IMR-90 (cell line): ENCODE data around the gene MS4A4E. TPM values are rescaled to one million over a fixed set of nuclear protein-coding genes. Genes with fewer than 3 reads are reported as not detected.

Experiments used
- ATAC-seq: fragments of 200-7000 bp; cut with Tn5 transposase; 2 replicates; pipeline ENCODE4 v1.9.1; 2020; ENCODE audit warnings: low read depth, mild to moderate bottlenecking, moderate library complexity
- BruUV-seq: library from RNA; stranded (reverse); fragments of 400-500 nt; replicated peaks from 2 replicates; lab custom pipeline; 2021; lab: Mats Ljungman, UMichigan
- CTCF ChIA-PET: fragments of 300-600 bp; formaldehyde crosslinking; extraction: SDS; loops from one replicate; lab custom pipeline; 2021; ENCODE audit warnings: antibody characterized with exemption; lab: Yijun Ruan, JAX
- POLR2A ChIA-PET: fragments of 300-600 bp; sonication (Branson Sonifier 250); formaldehyde crosslinking; loops from one replicate; lab custom pipeline; 2022; ENCODE audit warnings: antibody characterized with exemption; ENCODE audit not compliant: unreplicated experiment; lab: Charles Lee
- DNase-seq: peaks from one replicate; pipeline ENCODE4 v3.0.0; 2013
- H2AFZ ChIP-seq: replicated peaks from 2 replicates; pipeline ENCODE3; 2013; ENCODE audit warnings: low read length, mild to moderate bottlenecking; ENCODE audit not compliant: poor library complexity
- H2AK5ac ChIP-seq: 2 replicates; pipeline ENCODE4 v1.6.1; 2013; ENCODE audit warnings: low read depth, low read length, inconsistent platforms
- H2AK9ac ChIP-seq: replicated peaks from 2 replicates; pipeline ENCODE3; 2013; ENCODE audit warnings: mild to moderate bottlenecking, low read depth, low read length, moderate library complexity; ENCODE audit not compliant: poor library complexity
- H2BK120ac ChIP-seq: 2 replicates; pipeline ENCODE4 v1.6.1; 2013; ENCODE audit warnings: low read depth, low read length, inconsistent platforms
- H2BK15ac ChIP-seq: 3 replicates; pipeline ENCODE4 v1.6.1; 2013; ENCODE audit warnings: low read depth, low read length, inconsistent platforms
- H2BK20ac ChIP-seq: 2 replicates; pipeline ENCODE4 v1.6.1; 2013; ENCODE audit warnings: low read depth, mild to moderate bottlenecking, inconsistent platforms, low read length, moderate library complexity
- H2BK5ac ChIP-seq: 2 replicates; pipeline ENCODE4 v1.6.1; 2013; ENCODE audit warnings: mild to moderate bottlenecking, low read depth, low read length, inconsistent platforms; ENCODE audit not compliant: poor library complexity, severe bottlenecking
- H3K14ac ChIP-seq: replicated peaks from 2 replicates; pipeline ENCODE4 v1.6.1; 2013; ENCODE audit warnings: low read depth, low read length, inconsistent platforms
- H3K18ac ChIP-seq: 2 replicates; pipeline ENCODE4 v1.6.1; 2013; ENCODE audit warnings: low read depth, low read length, control low read depth
- H3K23ac ChIP-seq: 2 replicates; pipeline ENCODE4 v1.6.1; 2013; ENCODE audit warnings: low read depth, low read length, inconsistent platforms
- H3K27ac ChIP-seq: 2 replicates; pipeline ENCODE4 v1.5.1; 2013; ENCODE audit warnings: mild to moderate bottlenecking, control low read depth, low read length; ENCODE audit not compliant: insufficient read depth
- H3K27me3 ChIP-seq: 2 replicates; pipeline ENCODE4 v1.6.1; 2013; ENCODE audit warnings: low read length; ENCODE audit not compliant: control insufficient read depth, insufficient read depth
- H3K36me3 ChIP-seq: 2 replicates; pipeline ENCODE4 v1.6.1; 2013; ENCODE audit warnings: low read length, mixed read lengths; ENCODE audit not compliant: control insufficient read depth, insufficient read depth
- H3K4ac ChIP-seq: 2 replicates; pipeline ENCODE4 v1.6.1; 2013; ENCODE audit warnings: low read depth, low read length, inconsistent platforms
- H3K4me1 ChIP-seq: 2 replicates; pipeline ENCODE4 v1.6.1; 2013; ENCODE audit warnings: low read length, mixed read lengths; ENCODE audit not compliant: control insufficient read depth, insufficient read depth
- H3K4me2 ChIP-seq: 2 replicates; pipeline ENCODE4 v1.6.1; 2013; ENCODE audit warnings: low read depth, mild to moderate bottlenecking, control low read depth, low read length, moderate library complexity
- H3K4me3 ChIP-seq: 2 replicates; pipeline ENCODE4 v1.5.1; 2013; ENCODE audit warnings: low read depth, mild to moderate bottlenecking, control low read depth, low read length, moderate library complexity; ENCODE audit not compliant: insufficient read depth
- H3K56ac ChIP-seq: 2 replicates; pipeline ENCODE4 v1.6.1; 2013; ENCODE audit warnings: low read length, inconsistent platforms; ENCODE audit not compliant: insufficient read depth; ENCODE audit errors: extremely low read depth
- H3K79me1 ChIP-seq, 2 experiments: 2 replicates each; pipeline ENCODE4 v1.6.1; 2013; ENCODE audit warnings: low read length in 2 of 2, inconsistent platforms in 1 of 2, low read depth in 1 of 2
- H3K9ac ChIP-seq: 2 replicates; pipeline ENCODE4 v1.6.1; 2013; ENCODE audit warnings: low read depth, low read length, control low read depth
- H3K9me1 ChIP-seq: 2 replicates; pipeline ENCODE4 v1.6.1; 2013; ENCODE audit warnings: low read length, inconsistent platforms; ENCODE audit not compliant: insufficient read depth
- H3K9me3 ChIP-seq: 2 replicates; pipeline ENCODE4 v1.6.1; 2013; ENCODE audit warnings: low read length; ENCODE audit not compliant: control insufficient read depth, insufficient read depth
- H4K20me1 ChIP-seq: 2 replicates; pipeline ENCODE4 v1.6.1; 2013; ENCODE audit warnings: low read length, inconsistent platforms; ENCODE audit not compliant: insufficient read depth
- H4K5ac ChIP-seq: 2 replicates; pipeline ENCODE4 v1.6.1; 2013; ENCODE audit warnings: mild to moderate bottlenecking, low read depth, low read length, control low read depth
- H4K8ac ChIP-seq, 2 experiments: 2 replicates each; pipeline ENCODE4 v1.6.1; 2013; ENCODE audit warnings: low read depth in 2 of 2, low read length in 2 of 2, control low read depth in 1 of 2, inconsistent platforms in 1 of 2
- H4K91ac ChIP-seq: 2 replicates; pipeline ENCODE4 v1.6.1; 2013; ENCODE audit warnings: low read depth, low read length, inconsistent platforms; ENCODE audit not compliant: insufficient read depth
- BHLHE40 ChIP-seq: fragments of 150-350 bp; IDR thresholded peaks from 2 replicates; pipeline ENCODE4 v1.6.1; 2016; ENCODE audit warnings: mild to moderate bottlenecking, low read depth, low read length
- CEBPB ChIP-seq: IDR thresholded peaks from 2 replicates; pipeline ENCODE4 v1.6.1; 2012; ENCODE audit warnings: low read depth, low read length, improper control_type of control experiment
- CHD1 ChIP-seq: IDR thresholded peaks from 2 replicates; pipeline ENCODE4 v1.6.1; 2012; ENCODE audit warnings: low read depth, low read length, improper control_type of control experiment
- FOS ChIP-seq: fragments of 150-350 bp; IDR thresholded peaks from 2 replicates; pipeline ENCODE4 v1.6.1; 2016; ENCODE audit warnings: low read depth, low read length
- MAFK ChIP-seq: IDR thresholded peaks from 2 replicates; pipeline ENCODE4 v1.6.1; 2012; ENCODE audit warnings: low read depth, low read length, improper control_type of control experiment
- MAZ ChIP-seq: IDR thresholded peaks from 2 replicates; pipeline ENCODE4 v1.6.1; 2012; ENCODE audit warnings: low read depth, mild to moderate bottlenecking, low read length, improper control_type of control experiment, moderate library complexity, borderline replicate concordance
- MXI1 ChIP-seq: IDR thresholded peaks from 2 replicates; pipeline ENCODE4 v1.6.1; 2012; ENCODE audit warnings: low read depth, mild to moderate bottlenecking, low read length, moderate library complexity, borderline replicate concordance
- NFE2L2 ChIP-seq: fragments of 150-350 bp; IDR thresholded peaks from 2 replicates; pipeline ENCODE4 v1.6.1; 2016; ENCODE audit warnings: low read depth, mild to moderate bottlenecking, low read length
- POLR2A ChIP-seq: IDR thresholded peaks from 2 replicates; pipeline ENCODE4 v1.6.1; 2012; ENCODE audit warnings: mild to moderate bottlenecking, low read depth, low read length
- RAD21 ChIP-seq: IDR thresholded peaks from 2 replicates; pipeline ENCODE4 v1.6.1; 2012; ENCODE audit warnings: low read length, improper control_type of control experiment
- RCOR1 ChIP-seq: IDR thresholded peaks from 2 replicates; pipeline ENCODE4 v1.6.1; 2012; ENCODE audit warnings: mild to moderate bottlenecking, low read length, improper control_type of control experiment; ENCODE audit not compliant: insufficient replicate concordance
- RFX5 ChIP-seq: IDR thresholded peaks from 2 replicates; pipeline ENCODE4 v1.8.0; 2012; ENCODE audit warnings: low read depth, mild to moderate bottlenecking, low read length, moderate library complexity
- SMC3 ChIP-seq: fragments of 150-350 bp; IDR thresholded peaks from 2 replicates; pipeline ENCODE4 v1.6.1; 2016; ENCODE audit warnings: low read depth, mild to moderate bottlenecking, antibody characterized with exemption, low read length, moderate library complexity
- WGBS, 2 experiments: methylation state at CpG; one replicate each; pipeline versions ENCODE4 v1.1.5 to v1.1.7; 2013; ENCODE audit warnings: missing lambda C conversion rate in 2 of 2; ENCODE audit not compliant: insufficient read length in 1 of 2; ENCODE audit errors: extremely low coverage in 2 of 2; 5-methylcytosine and 5-hydroxymethylcytosine counted together
- dilution Hi-C: fragments of 300-500 bp; cut with HindIII; formaldehyde crosslinking; loops from one replicate; pipeline ENCODE4 v1.14.3; 2018; ENCODE audit warnings: low sequenced_read_pairs; ENCODE audit not compliant: unreplicated experiment
- in situ Hi-C: fragments of 300-500 bp; cut with MboI; formaldehyde crosslinking; loops from 3 replicates; pipeline ENCODE4 v1.14.3; 2019; ENCODE audit warnings: low sequenced_read_pairs, inconsistent platforms, mixed read lengths
- intact Hi-C: fragments of 100-400 bp; cut with micrococcal nuclease; formaldehyde crosslinking; loops from 2 replicates; pipeline ENCODE4 v1.10.0; 2022
- polyA plus RNA-seq, 3 experiments: library from polyadenylated mRNA; depleted of rRNA; stranded (reverse); fragments of >200 nt; gene quantifications; 2 replicates each; pipeline ENCODE4 v1.2.3, GENCODE V29; 2012; ENCODE audit warnings: low replicate concordance in 1 of 3
- total RNA-seq: library from RNA; depleted of rRNA; stranded (reverse); fragments of >200 nt; gene quantifications from 2 replicates; pipeline ENCODE4 v1.2.3, GENCODE V29; 2012
- TF ChIP-seq, protein P1 (sequence below): fragments of 150-350 bp; IDR thresholded peaks from 2 replicates; pipeline ENCODE4 v1.6.1; 2016; ENCODE audit warnings: low read depth, mild to moderate bottlenecking, low read length, moderate library complexity, borderline replicate concordance
- TF ChIP-seq, protein P2 (sequence below): conservative IDR thresholded peaks from 2 replicates; pipeline ENCODE4 v1.5.1; 2012; ENCODE audit warnings: mild to moderate bottlenecking, low read depth, low read length, improper control_type of control experiment
- TF ChIP-seq, protein P3 (sequence below): fragments of 150-350 bp; IDR thresholded peaks from 2 replicates; pipeline ENCODE4 v1.6.1; 2017; ENCODE audit warnings: mild to moderate bottlenecking, antibody characterized with exemption, low read length, low read depth

MS4A4E gene
- total and polyA plus RNA-seq, 2 of the 4 experiments (the other 2 are of a cell fraction), result not detected

DNA sequence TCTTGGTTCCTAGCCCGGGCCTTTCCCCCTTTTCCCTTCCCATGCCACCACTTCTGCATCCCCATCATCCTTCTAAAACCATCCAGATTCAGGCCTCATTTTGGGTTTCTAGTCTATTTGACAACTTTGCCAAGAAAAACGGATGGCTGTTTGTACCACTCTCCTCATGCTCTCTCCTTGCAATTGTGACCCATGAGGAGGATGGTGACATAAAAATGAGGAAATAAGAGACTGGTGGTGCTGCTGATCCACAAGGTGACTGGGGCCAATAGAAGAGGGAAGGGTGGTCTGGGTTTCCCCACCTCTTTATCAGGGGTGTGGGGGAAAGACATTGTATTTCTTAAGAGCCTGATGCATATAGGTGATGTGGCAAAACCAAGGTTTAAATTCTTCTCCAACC lies 38.5 kb upstream of the MS4A4E start:
- no peak overlapping the region for H3K4ac ChIP-seq
- intact Hi-C loops (no loop called here), dilution Hi-C loops (no loop called here), in situ Hi-C loops (no loop called here)
- H3K4me1 ChIP-seq, result no peaks in the 10 kb centered on the region
- H3K18ac ChIP-seq, result no peak overlapping the region
- no peak overlapping the region for H3K4me2 ChIP-seq
- no peak overlapping the region for H3K14ac ChIP-seq
- no peak overlapping the region for H2AK9ac ChIP-seq
- H4K20me1 ChIP-seq, result no peaks in the 10 kb centered on the region
- POLR2A ChIA-PET, result no interaction called here
- no peak overlapping the region for H2BK20ac ChIP-seq
- no peak overlapping the region for H2AFZ ChIP-seq
- no peak overlapping the region for H3K56ac ChIP-seq
- CTCF ChIA-PET, result no interaction called here
- H3K27me3 ChIP-seq, result no peaks in the 10 kb centered on the region
- H4K91ac ChIP-seq, result no peak overlapping the region
- H3K9me1 ChIP-seq, result no peaks in the 10 kb centered on the region
- H3K4me3 ChIP-seq, result no peak overlapping the region
- H3K9ac ChIP-seq, result no peak overlapping the region
- no peak overlapping the region for H2AK5ac ChIP-seq
- H4K8ac ChIP-seq, result no peak overlapping the region
- ATAC-seq (no peak), DNase-seq (no peak)
- no peak overlapping the region for H2BK15ac ChIP-seq
- no peak overlapping the region for H3K27ac ChIP-seq
- no peak overlapping the region for H2BK5ac ChIP-seq
- no peak overlapping the region for H3K23ac ChIP-seq
- TF ChIP-seq FOS (no peak), SMC3 (no peak), MAFK (no peak), MXI1 (no peak), RFX5 (no peak), NFE2L2 (no peak), CHD1 (no peak), POLR2A (no peak), MAZ (no peak), RCOR1 (no peak), RAD21 (no peak), BHLHE40 (no peak), CEBPB (no peak)
- TF ChIP-seq, protein P1, sequence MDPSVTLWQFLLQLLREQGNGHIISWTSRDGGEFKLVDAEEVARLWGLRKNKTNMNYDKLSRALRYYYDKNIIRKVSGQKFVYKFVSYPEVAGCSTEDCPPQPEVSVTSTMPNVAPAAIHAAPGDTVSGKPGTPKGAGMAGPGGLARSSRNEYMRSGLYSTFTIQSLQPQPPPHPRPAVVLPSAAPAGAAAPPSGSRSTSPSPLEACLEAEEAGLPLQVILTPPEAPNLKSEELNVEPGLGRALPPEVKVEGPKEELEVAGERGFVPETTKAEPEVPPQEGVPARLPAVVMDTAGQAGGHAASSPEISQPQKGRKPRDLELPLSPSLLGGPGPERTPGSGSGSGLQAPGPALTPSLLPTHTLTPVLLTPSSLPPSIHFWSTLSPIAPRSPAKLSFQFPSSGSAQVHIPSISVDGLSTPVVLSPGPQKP, result no peak
- TF ChIP-seq, protein P2, sequence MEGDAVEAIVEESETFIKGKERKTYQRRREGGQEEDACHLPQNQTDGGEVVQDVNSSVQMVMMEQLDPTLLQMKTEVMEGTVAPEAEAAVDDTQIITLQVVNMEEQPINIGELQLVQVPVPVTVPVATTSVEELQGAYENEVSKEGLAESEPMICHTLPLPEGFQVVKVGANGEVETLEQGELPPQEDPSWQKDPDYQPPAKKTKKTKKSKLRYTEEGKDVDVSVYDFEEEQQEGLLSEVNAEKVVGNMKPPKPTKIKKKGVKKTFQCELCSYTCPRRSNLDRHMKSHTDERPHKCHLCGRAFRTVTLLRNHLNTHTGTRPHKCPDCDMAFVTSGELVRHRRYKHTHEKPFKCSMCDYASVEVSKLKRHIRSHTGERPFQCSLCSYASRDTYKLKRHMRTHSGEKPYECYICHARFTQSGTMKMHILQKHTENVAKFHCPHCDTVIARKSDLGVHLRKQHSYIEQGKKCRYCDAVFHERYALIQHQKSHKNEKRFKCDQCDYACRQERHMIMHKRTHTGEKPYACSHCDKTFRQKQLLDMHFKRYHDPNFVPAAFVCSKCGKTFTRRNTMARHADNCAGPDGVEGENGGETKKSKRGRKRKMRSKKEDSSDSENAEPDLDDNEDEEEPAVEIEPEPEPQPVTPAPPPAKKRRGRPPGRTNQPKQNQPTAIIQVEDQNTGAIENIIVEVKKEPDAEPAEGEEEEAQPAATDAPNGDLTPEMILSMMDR, result no peak
- TF ChIP-seq, protein P3, sequence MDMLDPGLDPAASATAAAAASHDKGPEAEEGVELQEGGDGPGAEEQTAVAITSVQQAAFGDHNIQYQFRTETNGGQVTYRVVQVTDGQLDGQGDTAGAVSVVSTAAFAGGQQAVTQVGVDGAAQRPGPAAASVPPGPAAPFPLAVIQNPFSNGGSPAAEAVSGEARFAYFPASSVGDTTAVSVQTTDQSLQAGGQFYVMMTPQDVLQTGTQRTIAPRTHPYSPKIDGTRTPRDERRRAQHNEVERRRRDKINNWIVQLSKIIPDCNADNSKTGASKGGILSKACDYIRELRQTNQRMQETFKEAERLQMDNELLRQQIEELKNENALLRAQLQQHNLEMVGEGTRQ, result no peak
- H4K5ac ChIP-seq, result no peak overlapping the region
- H3K79me1 ChIP-seq, result no peaks in the 10 kb centered on the region
- BruUV-seq, result no TSS peak
- no peaks in the 10 kb centered on the region; the same call in none of the 2 replicates for H3K9me3 ChIP-seq
- 29% methylated on average over 1 of the region's 2 CpGs; no CpG with 5 or more reads in 1 of the 2 experiments for WGBS, 2 experiments
- H3K36me3 ChIP-seq, result no peaks in the 10 kb centered on the region
- no peak overlapping the region for H2BK120ac ChIP-seq
